Measurements from ENCODE around the gene HCAR3.
"Not testable (repeated sequence)": the region's sequence is repeated elsewhere in the genome, so short reads cannot be mapped to it uniquely, and the experiment has no call there.

HCAR3 gene

GRCh38 chr12:122721057-122721545, 4.5 kb upstream of the HCAR3 start:
- no peak for TF ChIP-seq CTCF (IDR thresholded peaks at IDR 0.05; ENCODE audit: low read depth, low read length)
- no peak overlapping the region for H3K4me3 ChIP-seq (replicated peaks in 1 of 2; ENCODE audit: low read depth in 2 of 2, low read length in 2 of 2)
- peak in 1 of 2 donors; percentile 16 for DNase-seq (ENCODE audit: low read depth in 2 of 2)

GRCh38 chr12:122715211-122715610, 1.4 kb downstream of the HCAR3 start:
- DNase-seq (ENCODE audit: low read depth in 2 of 2) = peak in 1 of 2 donors; percentile 48
- not testable (repeated sequence) for H3K4me3 ChIP-seq (replicated peaks in 1 of 2; ENCODE audit: low read depth in 2 of 2, low read length in 2 of 2)

GRCh38 chr12:122713491-122714188, 3.0 kb downstream of the HCAR3 start:
- not testable (repeated sequence) for H3K4me3 ChIP-seq (replicated peaks in 1 of 2; ENCODE audit: low read depth in 2 of 2, low read length in 2 of 2); DNase-seq (ENCODE audit: low read depth in 2 of 2)

- not testable (repeated sequence) for H3K4me3 ChIP-seq (replicated peaks in 1 of 2; ENCODE audit: low read depth in 2 of 2, low read length in 2 of 2); DNase-seq (ENCODE audit: low read depth in 2 of 2)
These were observed 5.3 kb downstream of the HCAR3 start for GRCh38 chr12:122711266-122711665.

GRCh38 chr12:122710341-122710740, 6.3 kb downstream of the HCAR3 start:
- H3K4me3 ChIP-seq (replicated peaks in 1 of 2; ENCODE audit: low read depth in 2 of 2, low read length in 2 of 2); DNase-seq (ENCODE audit: low read depth in 2 of 2): not testable (repeated sequence)

GRCh38 chr12:122709287-122709686, 7.3 kb downstream of the HCAR3 start:
- not testable (repeated sequence) for DNase-seq (ENCODE audit: low read depth in 2 of 2)

GRCh38 chr12:122703841-122704240, 12.8 kb downstream of the HCAR3 start:
- not testable (repeated sequence) for DNase-seq (ENCODE audit: low read depth in 2 of 2); H3K4me3 ChIP-seq (replicated peaks in 1 of 2; ENCODE audit: low read depth in 2 of 2, low read length in 2 of 2)

More at GRCh38 chr12:122709287-122709686, 7.3 kb downstream of the HCAR3 start:
- not testable (repeated sequence) for H3K4me3 ChIP-seq (replicated peaks in 1 of 2; ENCODE audit: low read depth in 2 of 2, low read length in 2 of 2)

GRCh38 chr12:122702890-122703611, 13.6 kb downstream of the HCAR3 start, which contains the start of gene HCAR2:
Gene HCAR2 (minus strand): TSS chr12:122703357. CDS start chr12:122703283, 74 bp downstream.
- DNase-seq (ENCODE audit: low read depth in 2 of 2) = peak in 1 of 2 donors; percentile 61
- not testable (repeated sequence) for H3K4me3 ChIP-seq (replicated peaks in 1 of 2; ENCODE audit: low read depth in 2 of 2, low read length in 2 of 2)

GRCh38 chr12:122701481-122701880, 15.1 kb downstream of the HCAR3 start:
- not testable (repeated sequence) for H3K4me3 ChIP-seq (replicated peaks in 1 of 2; ENCODE audit: low read depth in 2 of 2, low read length in 2 of 2); DNase-seq (ENCODE audit: low read depth in 2 of 2)

GRCh38 chr12:122700038-122700710, 16.4 kb downstream of the HCAR3 start:
- not testable (repeated sequence) for DNase-seq (ENCODE audit: low read depth in 2 of 2); H3K4me3 ChIP-seq (replicated peaks in 1 of 2; ENCODE audit: low read depth in 2 of 2, low read length in 2 of 2)

GRCh38 chr12:122696922-122697321, 19.7 kb downstream of the HCAR3 start:
- H3K4me3 ChIP-seq (replicated peaks in 1 of 2; ENCODE audit: low read depth in 2 of 2, low read length in 2 of 2); DNase-seq (ENCODE audit: low read depth in 2 of 2): not testable (repeated sequence)

- no peak overlapping the region for H3K4me3 ChIP-seq (replicated peaks in 1 of 2; ENCODE audit: low read depth in 2 of 2, low read length in 2 of 2)
- no peak for TF ChIP-seq CTCF (IDR thresholded peaks at IDR 0.05; ENCODE audit: low read depth, low read length)
- no peak for DNase-seq (ENCODE audit: low read depth in 2 of 2)
These were observed 25.0 kb downstream of the HCAR3 start for GRCh38 chr12:122691566-122691965.
